HL-60/S4 treated with phorbol 12-myristate 13-acetate at 8.2 ng/mL for 4 days and 3 days (cell line): ENCODE results near the gene NPHS1.
"Not testable (repeated sequence)": the region's sequence is repeated elsewhere in the genome, so short reads cannot be mapped to it uniquely, and the experiment has no call there.

ENCODE experiments used
- in situ Hi-C: fragments of 300-500 bp; cut with MboI; formaldehyde crosslinking; loops from 2 replicates; pipeline ENCODE4 v1.15.0; 2022; ENCODE audit warnings: low sequenced_read_pairs

The NPHS1 gene

DNA sequence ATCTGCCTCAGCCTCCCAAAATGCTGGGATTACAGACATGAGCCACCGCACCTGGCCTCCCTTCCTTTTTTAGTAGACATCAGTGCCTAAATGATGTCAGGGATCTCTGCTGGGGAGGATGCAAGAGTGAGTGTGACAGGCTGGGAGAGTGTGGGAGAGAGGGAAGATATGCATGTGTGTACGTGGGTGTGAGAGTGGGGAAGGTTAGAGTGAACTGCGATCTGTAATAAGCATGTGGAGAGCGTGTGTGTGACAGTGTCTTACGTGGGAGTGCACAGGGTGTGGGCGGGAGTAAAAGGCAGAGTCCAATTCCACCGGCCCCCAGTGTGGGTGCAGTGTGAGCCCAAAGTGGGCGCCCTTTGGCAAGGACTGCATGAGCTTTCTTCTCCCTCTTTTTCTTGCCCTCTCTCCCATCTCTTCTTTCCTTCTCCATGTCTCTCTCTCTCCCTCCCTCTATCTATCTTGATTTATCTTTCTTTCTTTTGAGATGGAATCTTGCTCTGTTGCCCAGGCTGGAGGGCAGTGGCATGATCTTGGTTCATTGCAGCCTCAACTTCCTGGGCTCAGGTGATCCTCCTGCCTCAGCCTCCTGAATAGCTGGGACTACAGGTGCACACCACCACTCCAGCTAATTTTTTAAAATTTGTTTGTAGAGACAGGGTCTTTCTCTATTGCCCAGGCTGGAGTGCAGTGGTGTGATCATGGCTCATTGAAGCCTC lies 893 bp upstream of the NPHS1 start:
- in situ Hi-C loops: no loop called here

DNA sequence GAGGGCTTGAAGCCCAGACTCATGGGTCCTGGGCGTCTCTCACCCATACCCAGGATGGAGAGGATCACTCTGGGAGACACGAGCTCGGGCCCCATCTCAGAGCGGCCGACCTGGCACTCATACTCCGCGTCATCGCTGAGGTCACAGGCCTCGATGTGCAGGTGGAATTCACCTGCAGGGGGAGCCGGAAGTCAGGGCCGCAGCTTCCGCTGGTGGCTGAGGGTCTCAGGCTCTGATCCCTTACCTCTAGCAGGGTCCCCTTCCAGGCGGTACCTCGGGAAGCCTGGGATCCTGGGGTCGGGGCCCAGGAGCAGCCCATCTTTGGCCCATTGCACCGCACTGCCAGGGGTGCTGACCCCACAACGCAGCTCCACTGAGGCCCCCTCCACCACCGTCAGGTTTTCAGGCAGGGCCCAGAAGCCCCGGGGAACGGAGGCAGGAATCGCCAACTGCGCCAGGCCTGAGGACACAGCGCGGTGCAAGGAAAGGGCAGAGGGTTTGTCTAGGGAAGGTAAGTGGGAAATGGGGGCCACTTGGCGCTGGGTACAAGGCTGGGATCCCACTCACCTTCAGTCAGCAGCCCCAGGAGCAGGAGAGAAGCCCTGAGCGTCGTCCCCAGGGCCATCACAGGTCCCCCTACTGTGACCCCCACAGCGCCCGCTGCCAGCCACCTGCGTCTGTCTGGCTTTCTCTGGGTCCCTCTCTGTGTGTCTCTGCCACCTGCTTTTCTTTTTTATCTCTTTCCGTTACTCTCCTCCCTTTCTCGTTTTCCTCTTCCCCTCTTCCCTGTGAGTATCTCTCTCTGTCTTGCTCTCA lies 883 bp downstream of the NPHS1 start:
- in situ Hi-C loops: no loop called here

DNA sequence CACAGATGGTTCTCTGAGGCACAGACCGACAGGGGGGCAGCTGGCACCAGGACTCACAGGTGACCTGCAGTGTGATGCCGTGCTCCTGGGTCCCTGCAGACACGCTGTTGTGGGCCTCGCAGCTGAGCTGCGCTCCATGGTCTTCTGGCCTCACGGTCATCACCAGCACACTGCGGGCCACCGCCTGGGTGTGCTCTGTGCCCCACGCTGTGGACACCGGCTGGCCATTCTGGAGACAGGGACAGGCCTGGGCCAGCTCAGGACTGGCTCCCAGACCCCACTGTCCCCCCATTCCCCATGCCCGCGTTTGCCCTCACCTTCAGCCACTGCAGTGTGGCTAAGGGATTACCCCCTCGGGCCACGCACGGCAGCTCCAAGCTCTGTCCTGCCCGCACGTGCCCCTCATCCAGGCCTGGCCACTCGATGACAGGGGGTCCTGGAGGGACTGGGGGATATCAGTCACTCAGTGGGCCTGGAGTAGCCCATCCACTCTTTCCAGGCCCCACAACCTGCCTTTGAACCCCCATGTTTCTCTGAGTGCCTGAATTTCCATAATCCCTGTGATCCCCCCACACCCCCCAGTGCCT lies 3.3 kb downstream of the NPHS1 start:
- in situ Hi-C loops: no loop called here

DNA sequence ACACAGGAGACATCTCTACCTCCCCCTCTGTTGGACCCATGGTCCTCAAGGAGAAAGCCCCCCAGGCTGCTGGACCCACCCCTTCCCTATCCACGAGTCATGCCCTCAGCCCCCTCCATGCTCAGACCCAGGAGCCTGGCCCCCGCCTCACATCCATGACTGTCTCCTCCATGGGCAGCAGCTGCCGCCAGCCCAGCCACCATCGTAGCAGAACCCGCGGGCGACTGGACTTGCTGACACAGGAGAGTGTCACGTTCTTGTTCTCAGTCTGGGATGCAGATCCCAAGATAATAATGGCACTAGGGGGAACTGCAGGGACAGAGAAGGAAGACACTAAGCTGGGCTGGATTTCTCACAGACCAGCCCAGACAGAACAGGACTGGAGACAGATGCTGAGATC lies 3.8 kb downstream of the NPHS1 start:
- in situ Hi-C loops: no loop called here

DNA sequence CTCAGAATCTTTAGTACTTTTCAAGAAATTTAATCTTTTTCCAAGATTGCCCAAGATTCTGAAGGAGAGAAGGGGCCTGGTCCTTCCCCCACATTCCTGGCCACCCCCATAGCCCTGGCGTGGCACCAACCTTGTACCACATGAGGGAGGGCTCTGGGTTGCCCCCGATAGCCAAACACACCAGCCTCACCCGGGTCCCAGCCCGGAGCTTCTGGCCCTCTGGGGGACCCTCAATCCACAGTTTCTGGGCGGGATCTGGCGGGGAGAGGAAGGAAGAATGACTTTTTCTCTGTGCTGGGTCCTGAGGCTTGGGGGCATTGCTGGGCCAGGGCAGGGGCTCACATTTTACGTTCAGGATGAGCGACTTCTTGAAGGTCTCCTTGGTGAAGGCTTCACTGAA lies 4.4 kb downstream of the NPHS1 start:
- in situ Hi-C loops: no loop called here

DNA sequence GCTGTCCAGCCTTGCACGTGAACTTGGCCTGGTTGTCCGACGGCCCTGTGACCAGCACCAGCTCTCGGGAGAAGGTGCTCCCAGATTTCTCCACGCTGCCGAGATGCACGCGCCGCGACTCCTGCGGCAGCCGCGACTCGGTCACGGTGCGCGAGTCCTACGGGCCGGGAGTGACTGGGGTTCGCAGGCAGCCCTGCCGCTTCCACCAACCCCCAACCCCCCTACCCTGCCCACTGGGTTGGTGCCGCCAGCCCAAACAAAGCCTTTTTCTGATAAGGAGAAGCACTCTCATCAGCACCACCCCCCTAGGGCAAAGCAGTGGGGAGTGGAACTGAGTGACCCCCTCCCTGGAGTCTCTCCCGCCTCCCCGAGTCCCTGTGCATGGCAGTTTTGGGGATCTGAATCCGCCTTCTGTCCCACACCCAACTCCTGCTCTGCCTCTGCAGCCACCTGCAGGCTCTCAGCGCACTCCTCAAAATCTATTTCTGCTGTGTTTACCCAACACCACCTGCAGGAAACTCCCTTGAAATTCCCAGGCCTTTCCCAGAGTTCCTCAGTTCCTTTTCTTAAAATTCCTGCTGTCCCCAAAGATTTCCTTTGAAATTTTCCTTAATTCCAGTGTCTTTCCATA lies 6.2 kb downstream of the NPHS1 start:
- in situ Hi-C loops: no loop called here

DNA sequence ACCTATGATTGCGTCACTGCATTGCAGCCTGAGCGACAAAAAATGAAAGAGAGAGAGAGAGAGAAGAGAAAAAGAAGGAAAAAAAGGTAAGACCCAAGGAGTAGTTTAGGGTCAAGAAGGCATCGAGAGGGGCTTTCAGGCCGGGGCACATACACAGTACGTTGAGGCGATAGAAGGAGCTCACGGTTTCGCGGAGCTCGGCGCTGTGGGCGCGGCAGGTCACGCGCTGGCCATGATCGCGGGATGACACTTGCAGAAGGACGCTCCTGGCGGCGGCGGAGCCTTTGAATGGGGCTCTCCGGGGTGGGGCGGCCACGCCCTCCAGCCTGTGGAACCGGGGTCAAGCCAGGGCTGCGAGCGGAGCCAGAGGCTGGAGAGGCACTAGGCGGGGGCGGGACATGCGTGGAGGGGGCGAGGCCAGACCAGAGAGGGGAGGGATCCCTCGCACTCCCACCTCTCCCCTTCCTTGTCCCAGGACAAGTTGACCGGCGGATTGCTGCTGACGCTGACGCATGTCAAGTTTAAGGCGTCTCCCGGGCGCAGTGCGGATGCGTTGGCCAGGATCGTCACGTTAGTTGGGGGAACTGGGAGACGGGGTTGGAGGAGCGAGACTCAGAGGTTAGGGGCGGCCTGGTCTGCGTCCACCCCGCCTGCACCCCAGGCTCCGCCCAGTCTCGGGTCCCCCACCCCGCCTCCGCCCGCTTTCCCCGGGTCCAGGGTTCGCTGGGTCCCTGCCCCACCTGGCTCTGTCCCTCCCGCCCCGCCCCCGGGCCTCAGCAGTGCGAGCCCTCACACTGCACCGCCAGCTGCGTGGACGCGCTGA lies 6.9 kb downstream of the NPHS1 start:
- in situ Hi-C loops: no loop called here

DNA sequence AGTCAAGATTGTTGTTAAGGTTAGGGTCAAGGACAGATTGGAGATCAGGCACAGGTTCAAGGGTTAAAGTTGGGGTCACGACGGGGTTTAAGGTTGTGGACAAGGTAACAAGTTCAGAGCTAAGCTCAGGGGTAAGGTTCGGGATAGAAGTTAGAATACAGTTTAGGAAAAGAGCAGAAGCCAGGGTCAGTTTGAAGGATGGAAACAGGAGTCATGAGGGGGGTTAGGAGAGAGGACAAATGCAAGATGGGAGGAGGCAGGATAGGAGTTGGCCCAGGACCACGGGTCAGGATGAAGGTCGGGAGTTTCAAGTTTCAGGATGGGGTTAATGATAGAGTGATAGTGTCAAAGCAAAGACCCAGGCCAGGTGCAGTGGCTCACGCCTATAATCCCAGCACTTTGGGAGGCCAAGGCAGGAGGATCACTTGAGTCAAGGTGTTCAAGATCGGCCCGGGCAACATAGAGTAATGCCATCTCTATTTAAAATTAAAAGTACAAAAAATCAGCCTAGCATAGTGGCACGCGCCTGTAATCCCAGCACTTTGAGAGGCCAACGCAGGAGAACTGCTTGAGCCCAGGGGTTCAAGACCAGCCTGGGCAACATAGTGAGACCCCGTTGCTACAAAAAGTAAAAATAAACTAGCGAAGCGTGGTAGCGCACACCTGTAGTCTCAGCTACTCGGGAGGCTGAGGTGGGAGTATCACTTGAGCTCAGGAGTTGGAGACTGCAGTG lies 7.7 kb downstream of the NPHS1 start:
- in situ Hi-C loops: no loop called here

DNA sequence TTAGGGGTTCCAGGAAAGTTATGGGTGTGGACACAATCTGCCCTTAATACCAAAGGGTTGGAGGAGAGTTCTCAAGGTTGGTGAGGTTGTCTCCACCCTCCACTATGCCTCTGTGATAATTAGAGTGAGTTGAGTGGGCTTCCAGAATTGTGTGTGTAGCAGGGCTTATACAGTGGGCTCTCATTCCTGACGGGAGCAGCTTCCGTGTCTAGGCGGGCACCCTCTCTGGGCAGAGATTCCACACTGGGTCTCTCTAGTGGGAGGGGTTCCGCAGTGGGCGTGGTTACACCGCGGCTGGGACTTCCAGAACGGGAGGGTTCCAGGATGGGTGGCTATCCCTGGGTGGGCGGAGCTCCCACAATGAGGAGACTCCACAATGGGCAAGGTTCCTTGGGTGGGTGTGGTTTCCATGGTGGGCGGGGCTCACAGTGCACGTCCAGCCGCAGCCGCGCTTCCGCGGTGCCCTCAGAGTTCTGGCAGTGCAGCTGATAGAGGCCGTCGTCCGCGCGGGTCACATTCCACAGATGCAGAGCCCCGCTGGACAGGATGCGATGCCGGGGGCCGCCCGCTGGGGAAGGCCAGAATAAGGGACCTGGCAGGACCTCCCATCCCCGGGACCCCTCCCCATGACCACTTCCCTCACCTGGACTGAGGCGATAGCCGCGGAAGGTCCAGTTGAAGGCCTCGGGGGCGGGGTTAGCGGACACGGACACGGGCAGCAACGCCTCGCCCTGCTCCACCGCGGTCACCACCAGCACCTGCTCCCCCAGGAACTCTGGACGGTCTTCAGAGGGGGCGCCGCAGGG lies 8.4 kb downstream of the NPHS1 start:
- in situ Hi-C loops: no loop called here

DNA sequence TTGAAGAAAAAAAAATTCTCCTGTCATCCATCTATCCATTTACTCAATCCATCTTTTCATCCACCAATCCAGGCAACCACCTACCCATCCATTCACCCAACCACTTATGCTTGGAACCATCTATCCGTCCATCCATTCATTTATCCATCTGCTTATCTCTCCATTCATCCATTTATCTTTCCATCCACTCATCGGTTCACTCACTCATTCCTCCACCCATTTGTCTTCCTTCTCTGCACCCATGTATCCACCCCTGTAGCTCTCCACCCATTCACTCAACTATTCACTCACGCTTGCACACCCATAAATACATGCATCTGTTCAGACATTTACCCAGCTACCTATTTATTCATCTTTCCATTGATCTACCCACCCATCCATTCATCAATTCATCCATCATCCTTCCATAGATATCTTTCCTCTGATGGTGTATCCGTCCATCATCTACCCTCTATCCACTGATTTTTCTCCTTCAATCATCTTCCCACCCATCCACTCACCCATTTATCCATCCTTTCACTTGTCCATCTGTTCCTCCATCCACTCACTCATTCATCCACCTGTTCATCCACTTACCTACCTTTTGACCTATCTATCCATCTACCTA lies 9.5 kb downstream of the NPHS1 start:
- in situ Hi-C loops: no loop called here

DNA sequence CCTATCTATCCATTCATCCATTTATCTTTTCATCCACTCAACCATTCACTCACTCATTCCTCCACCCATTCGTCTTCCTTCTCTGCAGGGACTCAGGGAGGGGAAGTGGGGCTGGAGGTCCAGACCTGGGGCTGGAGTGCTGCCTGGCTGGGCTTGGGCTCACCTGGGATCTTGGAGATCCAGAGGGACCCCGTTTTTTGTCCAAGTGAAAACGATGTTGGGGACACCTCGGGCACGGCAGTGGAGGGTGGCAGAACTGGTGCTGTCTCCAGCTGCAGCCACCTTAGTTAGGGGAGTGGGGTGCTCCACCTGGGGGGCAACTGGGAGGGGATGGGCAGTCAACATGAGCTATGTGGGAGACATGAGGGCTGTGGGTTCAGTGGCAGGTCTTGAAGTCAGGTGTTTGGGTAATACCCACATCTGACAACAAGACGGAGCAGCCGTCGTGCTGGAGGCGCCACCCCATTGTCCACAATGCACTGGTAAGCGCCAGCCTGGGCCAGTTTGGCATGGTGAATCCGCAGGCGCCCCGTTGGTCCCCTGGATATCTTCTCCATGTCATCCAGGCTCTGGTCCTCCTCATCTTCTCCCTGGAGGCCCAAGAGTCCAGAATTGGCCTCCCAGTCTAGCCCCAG lies 10.2 kb downstream of the NPHS1 start:
- in situ Hi-C loops: no loop called here

DNA sequence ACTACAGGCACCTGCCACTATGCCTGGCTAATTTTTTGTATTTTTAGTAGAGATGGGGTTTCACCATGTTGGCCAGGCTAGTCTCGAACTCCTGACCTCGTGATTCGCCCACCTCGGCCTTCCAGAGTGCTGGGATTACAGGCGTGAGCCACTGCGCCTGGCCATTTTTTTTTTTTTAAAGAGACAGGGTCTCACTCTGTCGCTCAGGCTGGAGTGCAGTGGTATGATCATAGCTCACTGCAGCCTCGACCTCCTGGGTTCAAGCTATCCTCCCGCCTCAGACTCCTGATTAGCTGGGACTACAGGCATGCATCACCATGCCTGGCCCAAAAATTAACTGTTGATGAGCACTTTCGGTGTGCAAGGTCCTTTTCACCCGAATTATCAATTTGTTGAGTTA lies 16.2 kb downstream of the NPHS1 start:
- in situ Hi-C loops: not testable (repeated sequence)

DNA sequence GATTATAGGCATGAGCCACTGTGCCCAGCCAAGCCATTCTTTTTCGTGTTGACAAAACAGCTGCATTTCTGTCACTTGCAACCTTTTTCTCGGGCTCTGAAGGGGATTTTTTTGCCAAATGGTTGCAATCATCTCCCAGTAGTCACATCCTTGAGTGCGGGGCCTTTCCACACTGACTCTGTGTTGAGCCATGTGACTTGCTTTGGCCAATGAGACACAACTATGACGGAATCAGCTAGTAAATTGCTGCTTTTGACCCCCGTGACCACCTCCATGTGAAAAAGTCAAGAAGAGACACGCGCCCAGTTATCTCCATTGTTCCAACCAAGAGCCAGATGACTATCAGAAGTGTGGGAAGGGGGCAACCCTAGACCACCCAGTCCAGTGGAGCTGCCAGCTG lies 18.3 kb downstream of the NPHS1 start:
- in situ Hi-C loops: no loop called here

DNA sequence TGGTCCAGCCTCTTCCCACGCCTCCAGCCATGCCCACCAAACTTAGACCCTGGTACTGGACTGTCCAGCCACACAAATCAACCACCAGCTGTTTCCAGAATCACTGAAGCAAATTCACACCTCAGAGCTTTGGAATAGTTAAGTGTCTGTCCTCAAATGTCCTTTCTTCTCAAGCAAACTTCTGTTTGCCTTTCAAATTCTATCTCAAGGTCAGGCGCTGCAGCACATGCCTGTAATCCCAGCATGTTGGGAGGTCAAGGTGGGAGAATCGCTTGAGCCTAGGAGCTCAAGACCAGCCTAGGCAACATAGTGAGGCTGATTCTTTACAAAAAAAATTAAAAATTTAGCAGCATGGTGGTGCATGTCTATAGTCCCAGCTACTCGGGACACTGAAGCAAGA lies 20.2 kb downstream of the NPHS1 start:
- in situ Hi-C loops: no loop called here

DNA sequence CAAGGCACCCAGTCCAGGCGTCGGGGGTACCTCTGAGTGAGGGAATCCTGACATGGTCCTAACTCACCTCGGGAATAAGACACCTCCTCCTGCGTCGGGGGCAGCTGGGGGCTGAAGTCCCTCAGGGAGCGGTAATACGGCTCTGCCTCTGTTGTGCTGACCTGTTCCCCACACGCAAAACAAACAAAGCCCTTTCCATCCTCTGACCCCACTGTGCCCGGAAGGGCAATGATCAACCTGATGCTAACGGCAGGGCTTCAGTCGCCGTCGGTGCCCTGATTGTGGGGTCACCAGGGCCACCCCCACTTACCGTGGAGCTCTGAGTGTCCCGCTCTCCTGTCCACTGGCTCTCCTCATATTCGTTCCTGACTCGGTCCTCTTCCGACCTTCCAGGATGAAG lies 21.3 kb downstream of the NPHS1 start:
- in situ Hi-C loops: no loop called here

DNA sequence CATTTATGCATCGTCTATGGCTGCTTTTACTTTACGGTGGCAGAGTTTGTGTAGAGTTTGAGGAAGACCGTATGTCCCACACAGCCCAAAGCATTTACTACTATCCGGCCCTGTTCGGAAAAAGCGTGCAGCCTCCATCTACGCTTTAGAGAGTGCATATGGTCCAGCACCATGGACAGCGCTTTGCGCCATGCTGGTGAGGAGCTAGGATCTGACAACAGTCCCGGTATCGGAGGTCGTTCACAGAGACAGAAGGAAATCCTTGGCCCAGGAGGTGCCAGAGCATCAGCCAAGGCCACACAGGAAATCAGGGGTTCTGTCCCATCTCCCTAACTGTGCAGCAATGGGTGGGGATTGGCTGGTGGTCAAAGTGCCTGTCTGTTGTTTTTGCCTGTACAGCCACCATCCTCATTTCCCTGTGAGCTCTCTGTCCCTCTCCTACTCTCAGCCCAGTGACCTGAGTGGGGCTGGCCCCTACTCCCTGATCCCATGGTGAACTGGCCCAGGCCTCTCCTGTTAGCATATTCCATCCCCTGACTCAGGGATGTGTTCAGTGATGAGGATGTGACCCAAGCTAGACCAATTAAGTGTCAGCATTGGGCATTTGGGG lies 23.5 kb downstream of the NPHS1 start:
- in situ Hi-C loops: no loop called here

DNA sequence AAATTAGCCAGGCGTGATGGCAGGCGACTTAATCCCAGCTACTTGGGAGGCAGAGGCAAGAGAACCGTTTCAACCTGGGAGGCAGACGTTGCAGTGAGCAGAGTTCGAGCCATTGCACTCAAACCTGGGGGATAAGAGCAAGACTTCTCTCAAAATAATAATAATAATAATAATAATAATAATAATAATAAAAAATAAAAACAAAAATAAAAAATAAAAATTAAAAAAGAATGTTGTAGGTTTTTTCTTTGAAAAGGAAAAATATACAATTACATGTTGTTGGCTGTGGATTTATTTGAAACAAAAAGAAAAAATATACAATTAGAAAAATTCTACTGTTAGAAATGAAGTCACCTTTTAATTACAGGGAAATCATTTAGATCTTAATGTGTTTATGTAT lies 28.2 kb downstream of the NPHS1 start:
- in situ Hi-C loops: no loop called here

DNA sequence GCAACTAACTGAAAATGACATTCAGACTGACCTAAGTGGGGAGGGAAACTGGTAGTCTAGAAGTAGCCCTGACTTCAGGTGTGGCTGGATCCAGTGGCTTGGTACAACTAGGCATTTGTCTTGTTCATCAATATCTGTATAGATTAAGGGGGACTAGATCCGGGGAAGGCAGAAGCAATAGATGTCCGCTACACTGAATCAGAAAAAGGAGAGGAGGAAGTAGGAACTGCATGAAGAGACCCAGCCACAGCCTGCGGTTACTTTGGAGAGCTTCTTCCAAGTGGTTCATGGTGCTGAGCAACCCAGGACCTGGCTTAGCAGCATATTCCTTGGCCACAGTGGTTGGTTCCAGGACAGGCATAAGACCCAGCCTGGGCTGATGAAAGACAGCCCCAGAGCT lies 29.7 kb downstream of the NPHS1 start:
- in situ Hi-C loops: no loop called here
